Suprapubic skin (tissue), 4 donors: ENCODE measurements around the gene RNF220. TPM values are rescaled to one million over a fixed set of nuclear protein-coding genes. Genes with fewer than 3 reads are reported as not detected.

Experiments used
- DNase-seq, 2 donors: peaks; one replicate each; pipeline ENCODE4 v3.0.0-alpha.2; 2019; ENCODE audit warnings: low spot score in 2 of 2
- H3K27ac ChIP-seq: fragments of 200-600 bp; sonication (generic); one replicate; pipeline ENCODE4 v1.5.1; 2019
- H3K27me3 ChIP-seq: fragments of 200-600 bp; sonication (generic); one replicate; pipeline ENCODE4 v1.5.1; 2019
- H3K36me3 ChIP-seq: fragments of 200-600 bp; sonication (generic); one replicate; pipeline ENCODE4 v1.5.1; 2019
- H3K4me1 ChIP-seq: fragments of 200-600 bp; sonication (generic); one replicate; pipeline ENCODE4 v1.5.1; 2019
- H3K4me3 ChIP-seq: fragments of 200-600 bp; sonication (generic); one replicate; pipeline ENCODE4 v1.5.1; 2019; ENCODE audit warnings: mild to moderate bottlenecking
- H3K9me3 ChIP-seq: fragments of 200-600 bp; sonication (generic); one replicate; pipeline ENCODE4 v1.5.1; 2019
- EP300 ChIP-seq: sonication (generic); formaldehyde crosslinking; IDR thresholded peaks from one replicate; pipeline ENCODE4 v1.6.1; 2017; ENCODE audit warnings: antibody characterized with exemption
- POLR2A ChIP-seq, 2 donors: fragments of 450-650 bp; IDR thresholded peaks; one replicate each; pipeline ENCODE4 v1.6.1; 2017; ENCODE audit warnings: antibody characterized with exemption in 2 of 2, mild to moderate bottlenecking in 2 of 2, moderate library complexity in 2 of 2
- POLR2AphosphoS5 ChIP-seq, 3 donors: sonication (generic); formaldehyde crosslinking; IDR thresholded peaks; one replicate each; pipeline ENCODE4 v1.6.1; 2017; ENCODE audit warnings: antibody characterized with exemption in 3 of 3
- WGBS: methylation state at CpG from one replicate; pipeline ENCODE4 v1.1.5; 2018; 5-methylcytosine and 5-hydroxymethylcytosine counted together
- total RNA-seq, 4 donors: library from RNA; depleted of rRNA; stranded (reverse); fragments of >200 nt; gene quantifications; one replicate each; pipeline ENCODE4 v1.1.0, GENCODE V29; 2016
- TF ChIP-seq, protein P1 (sequence below), 2 donors: fragments of 200-600 bp in 1 of 2; fragments of 450-650 bp in 1 of 2; sonication (generic) in 1 of 2; IDR thresholded peaks; one replicate each; pipeline ENCODE4 v1.5.1; 2016 to 2019; ENCODE audit warnings: antibody characterized with exemption in 2 of 2, mild to moderate bottlenecking in 1 of 2, moderate library complexity in 1 of 2

Gene RNF220
- total RNA-seq, 4 donors from 2014 or later: 79.4 to 124 (median 99.5) TPM

DNA sequence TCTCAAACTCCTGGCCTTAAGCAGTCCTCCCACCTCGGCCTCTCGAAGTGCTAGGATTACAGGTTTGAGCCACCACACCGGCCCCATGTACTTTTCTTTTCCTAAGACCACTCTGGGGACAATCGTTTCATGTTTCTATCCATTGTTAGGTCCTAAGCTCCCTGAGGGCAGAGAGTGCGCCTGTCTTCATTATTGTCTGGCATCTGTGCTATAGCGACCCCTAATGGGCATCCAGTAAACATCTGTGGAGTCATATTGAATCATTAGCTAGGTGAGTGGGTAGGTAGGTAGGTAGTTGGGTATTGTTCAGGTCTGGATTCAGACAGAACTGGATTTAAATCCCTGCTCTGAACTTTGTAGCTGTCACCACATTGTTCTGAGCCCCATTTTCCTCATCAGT lies 203.1 kb downstream of the RNF220 start:
- H3K4me1 ChIP-seq: no peaks in the 10 kb centered on the region
- no peak for DNase-seq
- H3K4me3 ChIP-seq: no peak overlapping the region
- no peaks in the 10 kb centered on the region for H3K9me3 ChIP-seq
- 90% methylated on average over 6 of the region's 6 CpGs for WGBS
- peaks cover 15% of the 10 kb centered on the region for H3K27me3 ChIP-seq
- H3K36me3 ChIP-seq: no peaks in the 10 kb centered on the region
- no peak overlapping the region for H3K27ac ChIP-seq
- no peak for TF ChIP-seq POLR2A (IDR thresholded peaks at IDR 0.05)
- TF ChIP-seq, protein P1, sequence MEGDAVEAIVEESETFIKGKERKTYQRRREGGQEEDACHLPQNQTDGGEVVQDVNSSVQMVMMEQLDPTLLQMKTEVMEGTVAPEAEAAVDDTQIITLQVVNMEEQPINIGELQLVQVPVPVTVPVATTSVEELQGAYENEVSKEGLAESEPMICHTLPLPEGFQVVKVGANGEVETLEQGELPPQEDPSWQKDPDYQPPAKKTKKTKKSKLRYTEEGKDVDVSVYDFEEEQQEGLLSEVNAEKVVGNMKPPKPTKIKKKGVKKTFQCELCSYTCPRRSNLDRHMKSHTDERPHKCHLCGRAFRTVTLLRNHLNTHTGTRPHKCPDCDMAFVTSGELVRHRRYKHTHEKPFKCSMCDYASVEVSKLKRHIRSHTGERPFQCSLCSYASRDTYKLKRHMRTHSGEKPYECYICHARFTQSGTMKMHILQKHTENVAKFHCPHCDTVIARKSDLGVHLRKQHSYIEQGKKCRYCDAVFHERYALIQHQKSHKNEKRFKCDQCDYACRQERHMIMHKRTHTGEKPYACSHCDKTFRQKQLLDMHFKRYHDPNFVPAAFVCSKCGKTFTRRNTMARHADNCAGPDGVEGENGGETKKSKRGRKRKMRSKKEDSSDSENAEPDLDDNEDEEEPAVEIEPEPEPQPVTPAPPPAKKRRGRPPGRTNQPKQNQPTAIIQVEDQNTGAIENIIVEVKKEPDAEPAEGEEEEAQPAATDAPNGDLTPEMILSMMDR (IDR thresholded peaks at IDR 0.05): no peak

DNA sequence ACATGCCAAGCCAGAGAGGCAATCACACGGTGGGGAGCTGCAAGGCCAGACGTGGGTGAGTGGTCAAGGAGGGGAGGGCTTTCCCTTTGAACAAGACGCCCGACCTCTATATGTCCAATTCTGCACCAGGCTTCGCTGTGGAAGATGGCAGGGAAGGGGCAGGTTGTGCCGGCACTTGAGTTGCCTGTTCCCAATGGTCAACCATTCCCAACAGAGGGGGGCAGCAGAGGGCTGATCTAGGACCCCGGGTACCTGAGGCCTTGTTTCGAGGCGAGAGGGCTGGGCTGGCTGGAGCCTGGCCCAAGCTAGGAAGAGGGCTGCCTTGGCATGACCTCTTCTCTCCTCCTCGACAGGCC lies 204.3 kb downstream of the RNF220 start:
- H3K27ac ChIP-seq: no peak overlapping the region
- peaks cover 10% of the 10 kb centered on the region for H3K27me3 ChIP-seq
- no peaks in the 10 kb centered on the region for H3K4me1 ChIP-seq
- no peak for DNase-seq
- no peaks in the 10 kb centered on the region for H3K9me3 ChIP-seq
- 50% methylated on average over 9 of the region's 10 CpGs for WGBS
- no peak overlapping the region for H3K4me3 ChIP-seq
- TF ChIP-seq POLR2AphosphoS5 (IDR thresholded peaks at IDR 0.05) (no peak), POLR2A (IDR thresholded peaks at IDR 0.05) (no peak), EP300 (no peak)
- TF ChIP-seq, protein P1 (IDR thresholded peaks at IDR 0.05): no peak
- no peaks in the 10 kb centered on the region for H3K36me3 ChIP-seq

DNA sequence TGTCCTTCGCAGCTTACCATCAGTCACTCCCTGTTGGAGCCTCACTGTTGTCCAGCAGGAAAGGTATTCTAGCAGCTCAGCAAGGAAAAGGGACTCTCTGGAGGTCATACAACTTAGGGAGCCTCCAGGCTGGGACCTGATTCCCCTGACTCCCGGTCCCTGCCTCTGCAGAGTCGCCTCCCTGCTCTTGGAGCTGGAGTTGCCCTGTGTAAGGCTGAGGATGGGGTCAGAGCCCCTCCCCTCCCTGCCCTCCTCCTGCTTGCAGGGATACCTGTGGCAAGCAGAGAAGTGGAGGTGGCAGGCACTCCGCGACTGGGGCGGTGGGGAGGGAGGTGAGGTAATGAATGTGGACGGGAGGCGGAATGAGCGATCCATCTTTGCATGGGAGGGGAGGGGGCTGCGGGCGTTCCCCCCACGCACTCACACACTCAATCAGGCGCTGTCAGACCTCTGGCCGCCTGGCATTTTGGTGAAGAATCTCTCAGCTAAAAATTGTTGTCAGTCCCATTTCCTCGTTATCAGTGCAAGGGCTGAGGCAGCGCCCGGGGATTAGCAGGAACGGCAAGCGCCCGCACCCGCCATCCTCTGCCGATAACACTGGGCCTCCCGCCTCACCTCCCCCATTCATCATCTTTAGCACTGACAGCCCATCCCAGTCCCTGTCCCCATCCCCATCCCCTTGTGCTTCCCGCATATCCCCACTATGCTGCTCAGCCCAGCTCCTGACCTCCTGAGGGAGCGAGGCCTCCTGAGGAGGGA lies 204.9 kb downstream of the RNF220 start:
- TF ChIP-seq, protein P1 (IDR thresholded peaks at IDR 0.05): no peak
- TF ChIP-seq POLR2AphosphoS5 (IDR thresholded peaks at IDR 0.05) (no peak), EP300 (no peak), POLR2A (IDR thresholded peaks at IDR 0.05) (no peak)
- WGBS: 81% methylated on average over 23 of the region's 25 CpGs
- H3K9me3 ChIP-seq: no peaks in the 10 kb centered on the region
- peaks cover 10% of the 10 kb centered on the region for H3K27me3 ChIP-seq
- no peak overlapping the region for H3K4me3 ChIP-seq
- H3K27ac ChIP-seq: no peak overlapping the region
- H3K36me3 ChIP-seq: no peaks in the 10 kb centered on the region
- no peak for DNase-seq
- no peaks in the 10 kb centered on the region for H3K4me1 ChIP-seq

DNA sequence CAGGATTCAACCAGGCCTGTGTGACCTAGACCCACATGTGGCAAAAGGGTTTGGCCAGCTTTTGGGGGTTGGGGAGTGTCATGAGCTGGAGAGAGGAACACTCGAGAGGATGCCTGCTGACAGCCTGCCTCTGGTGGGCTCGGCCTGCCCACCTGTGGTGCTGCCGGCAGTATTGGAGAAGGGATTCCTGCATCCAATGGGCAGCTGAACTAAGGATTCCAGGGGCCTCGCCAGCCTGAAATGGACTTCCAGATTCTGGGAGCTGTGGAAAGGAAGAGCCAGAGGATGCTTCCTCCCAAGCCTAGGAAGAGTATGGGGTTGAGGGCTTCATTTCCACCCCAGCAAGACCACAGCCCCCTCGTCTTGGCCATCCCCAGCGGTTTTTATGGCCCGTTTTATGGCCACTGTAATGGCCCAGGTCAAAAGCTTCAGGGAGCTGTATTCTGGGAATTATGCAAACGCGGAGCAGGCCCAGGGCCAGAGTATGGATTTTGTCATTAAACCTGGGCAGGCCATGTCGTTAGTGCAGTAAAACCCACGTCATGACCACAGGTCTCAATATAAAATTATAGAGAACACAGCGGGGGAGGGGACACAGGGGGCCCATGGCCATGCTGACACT lies 205.6 kb downstream of the RNF220 start:
- WGBS: 84% methylated on average over 8 of the region's 12 CpGs
- H3K27ac ChIP-seq: no peak overlapping the region
- H3K9me3 ChIP-seq: no peaks in the 10 kb centered on the region
- no peak for DNase-seq
- peaks cover 10% of the 10 kb centered on the region for H3K27me3 ChIP-seq
- H3K36me3 ChIP-seq: no peaks in the 10 kb centered on the region
- H3K4me3 ChIP-seq: no peak overlapping the region
- no peak for TF ChIP-seq POLR2AphosphoS5 (IDR thresholded peaks at IDR 0.05)
- TF ChIP-seq, protein P1 (IDR thresholded peaks at IDR 0.05): no peak
- no peaks in the 10 kb centered on the region for H3K4me1 ChIP-seq

DNA sequence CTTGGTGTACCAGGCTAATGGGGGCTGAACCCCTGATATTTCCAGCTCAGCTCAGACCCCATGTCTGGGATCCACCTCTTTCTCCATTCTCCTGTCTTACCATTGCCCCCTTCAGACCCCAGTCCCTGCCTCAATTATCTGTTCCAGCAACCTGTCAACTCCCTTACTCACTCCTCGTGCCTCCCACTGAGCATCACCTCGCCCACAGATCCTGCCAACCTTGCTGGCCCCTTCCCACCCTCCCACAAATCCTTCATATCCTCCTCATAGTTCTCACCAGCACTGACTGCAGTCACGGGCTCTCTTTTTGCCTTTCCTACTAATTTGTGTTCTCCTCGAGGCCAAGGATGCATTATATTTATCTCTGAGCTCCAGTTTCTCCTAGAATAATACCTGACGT lies 206.4 kb downstream of the RNF220 start:
- Histone ChIP-seq H3K4me3 (no peak overlapping the region), H3K4me1 (no peaks in the 10 kb centered on the region), H3K27me3 (peaks cover 10% of the 10 kb centered on the region), H3K27ac (no peak overlapping the region), H3K9me3 (no peaks in the 10 kb centered on the region), H3K36me3 (no peaks in the 10 kb centered on the region)
- WGBS: 78% methylated on average over 5 of the region's 5 CpGs
- TF ChIP-seq, protein P1 (IDR thresholded peaks at IDR 0.05): no peak
- TF ChIP-seq EP300 (no peak), POLR2AphosphoS5 (IDR thresholded peaks at IDR 0.05) (no peak), POLR2A (IDR thresholded peaks at IDR 0.05) (no peak)
- DNase-seq: no peak
